ENCODE results near the gene FSCN2. TPM values are rescaled to one million over a fixed set of nuclear protein-coding genes. Genes with fewer than 3 reads are reported as not detected.

FSCN2 gene
- total and polyA plus RNA-seq, 11 donors: 0.22 to 0.72 (median 0.38) TPM; not detected in 3

- Histone ChIP-seq H3K36me3 (peaks cover 0 to 15% (median 3%) of the 10 kb centered on the region in 9 donors), H3K4me3 (no peak overlapping the region), H3K27me3 (peaks cover 0 to 36% (median 30%) of the 10 kb centered on the region in 9 donors), H3K9me3 (no peaks in the 10 kb centered on the region), H3K27ac (no peak overlapping the region), H3K4me1 (peaks cover 0 to 20% (median 16%) of the 10 kb centered on the region in 12 donors)
- no peak for ATAC-seq
- no peak for TF ChIP-seq CTCF (IDR thresholded peaks at IDR 0.05)
- TF ChIP-seq POLR2A (IDR thresholded peaks at IDR 0.05): no peak
- WGBS, 4 donors: 78 to 93% (median 90%) methylated on average over 5 of the region's 5 CpGs
- intact Hi-C loops (cut with DNase I): loop anchor here in 7 of 10 donors (5.0 to 10.0 kb wide), 3 partner anchors 60 to 393 kb away; no protein-coding TSS in a partner anchor
- DNase-seq: no peak
Measured at GRCh38 chr17:81535007-81535328, 6.8 kb downstream of the FSCN2 start.

- Histone ChIP-seq H3K9me3 (no peaks in the 10 kb centered on the region), H3K27me3 (peaks cover 0 to 36% (median 30%) of the 10 kb centered on the region in 9 donors), H3K36me3 (peaks cover 0 to 22% (median 10%) of the 10 kb centered on the region in 9 donors), H3K4me3 (no peak overlapping the region), H3K27ac (no peak overlapping the region), H3K4me1 (peaks cover 0 to 20% (median 16%) of the 10 kb centered on the region in 12 donors)
- intact Hi-C loops (cut with DNase I): loop anchor here in 7 of 10 donors (5.0 to 10.0 kb wide), 3 partner anchors 61 to 393 kb away; no protein-coding TSS in a partner anchor
- 48 to 60% (median 52%) methylated on average over 8 to 13 of the region's 13 CpGs for WGBS, 4 donors
- TF ChIP-seq POLR2A (IDR thresholded peaks at IDR 0.05): no peak
- ATAC-seq: no peak
- no peak for DNase-seq
Measured at GRCh38 chr17:81535480-81536298, 7.5 kb downstream of the FSCN2 start.

- peak in 1 of 5 donors; percentile 63 for DNase-seq
- H3K9me3 ChIP-seq: no peaks in the 10 kb centered on the region
- H3K27me3 ChIP-seq: peaks cover 0 to 36% (median 30%) of the 10 kb centered on the region in 9 donors
- no peak overlapping the region for H3K27ac ChIP-seq
- intact Hi-C loops (cut with DNase I): loop anchor here in 7 of 10 donors (5.0 to 10.0 kb wide), 3 partner anchors 62 to 394 kb away; no protein-coding TSS in a partner anchor
- peaks cover 0 to 20% (median 16%) of the 10 kb centered on the region in 12 donors for H3K4me1 ChIP-seq
- peak in 2 of 4 donors; percentile 2 to 25 for ATAC-seq
- peaks cover 0 to 30% (median 14%) of the 10 kb centered on the region in 9 donors for H3K36me3 ChIP-seq
- 7 to 8% (median 7%) methylated on average over 12 to 89 of the region's 89 CpGs for WGBS, 4 donors
- peak overlapping the region in 1 of 12 donors; percentile 18 for H3K4me3 ChIP-seq
- TF ChIP-seq POLR2A (IDR thresholded peaks at IDR 0.05) (no peak), CTCF (IDR thresholded peaks at IDR 0.05) (no peak)
Measured at GRCh38 chr17:81536299-81537290, 8.4 kb downstream of the FSCN2 start.

- H3K4me1 ChIP-seq: peaks cover 0 to 21% (median 16%) of the 10 kb centered on the region in 12 donors
- TF ChIP-seq POLR2A (IDR thresholded peaks at IDR 0.05) (no peak), CTCF (IDR thresholded peaks at IDR 0.05) (peak; percentile 50 to 73 (median 65))
- H3K36me3 ChIP-seq: peaks cover 0 to 33% (median 16%) of the 10 kb centered on the region in 9 donors
- DNase-seq (no peak), ATAC-seq (peak; percentile 37 to 68 (median 55))
- no peak overlapping the region for H3K4me3 ChIP-seq
- intact Hi-C loops (cut with DNase I): loop anchor here in 7 of 10 donors (5.0 to 10.0 kb wide), 3 partner anchors 63 to 395 kb away; no protein-coding TSS in a partner anchor
- peaks cover 0 to 36% (median 30%) of the 10 kb centered on the region in 9 donors for H3K27me3 ChIP-seq
- no peak overlapping the region for H3K27ac ChIP-seq
- H3K9me3 ChIP-seq: no peaks in the 10 kb centered on the region
- 6 to 11% (median 8%) methylated on average over 8 to 17 of the region's 17 CpGs for WGBS, 4 donors
Measured at GRCh38 chr17:81537343-81537855, 9.2 kb downstream of the FSCN2 start.
